Type B pancreatic cell (in vitro differentiated cells): ENCODE data around the gene OPN1SW. TPM values are rescaled to one million over a fixed set of nuclear protein-coding genes. Genes with fewer than 3 reads are reported as not detected.
A peak's percentile ranks its signal among the peaks of the same experiment; 100 is the strongest.

Source experiments
- DNase-seq: peaks from one replicate; pipeline ENCODE4 v3.0.0; 2021; ENCODE audit warnings: mixed read lengths; ENCODE audit not compliant: unreplicated experiment; ENCODE audit errors: extremely low spot score
- H3K27ac Mint-ChIP-seq: 2 replicates; pipeline ENCODE4 v1.8.0; 2021; ENCODE audit warnings: mild to moderate bottlenecking, mixed read lengths
- H3K27me3 Mint-ChIP-seq: 2 replicates; pipeline ENCODE4 v1.8.0; 2021; ENCODE audit warnings: mixed read lengths
- H3K36me3 Mint-ChIP-seq: 2 replicates; pipeline ENCODE4 v1.8.0; 2021; ENCODE audit warnings: mixed read lengths
- H3K4me1 Mint-ChIP-seq: one replicate; pipeline ENCODE4 v1.8.0; 2021; ENCODE audit warnings: mixed read lengths; ENCODE audit not compliant: unreplicated experiment
- H3K4me3 Mint-ChIP-seq: 2 replicates; pipeline ENCODE4 v1.8.0; 2021; ENCODE audit warnings: mild to moderate bottlenecking, mixed read lengths
- H3K9me3 Mint-ChIP-seq: 2 replicates; pipeline ENCODE4 v1.8.0; 2021; ENCODE audit warnings: mixed read lengths
- CTCF ChIP-seq: fragments of 200-600 bp; sonication (generic); conservative IDR thresholded peaks from 2 replicates; pipeline ENCODE4 v1.5.0; 2021; ENCODE audit warnings: antibody characterized with exemption, mild to moderate bottlenecking
- total RNA-seq: library from RNA; stranded (reverse); gene quantifications from 2 replicates; pipeline ENCODE4 v1.2.1, GENCODE V29; 2021; ENCODE audit warnings: low replicate concordance

Gene OPN1SW
- total RNA-seq, 1 donor from 2014 or later = not detected

GRCh38 chr7:128740996-128741395, 34.6 kb downstream of the OPN1SW start:
- peaks cover 4% of the 10 kb centered on the region for H3K9me3 Mint-ChIP-seq
- H3K36me3 Mint-ChIP-seq = peaks cover 13% of the 10 kb centered on the region
- peak overlapping the region; percentile 14 for H3K4me3 Mint-ChIP-seq
- H3K27ac Mint-ChIP-seq = peak overlapping the region; percentile 57
- TF ChIP-seq CTCF = no peak
- peaks cover 3% of the 10 kb centered on the region for H3K27me3 Mint-ChIP-seq
- DNase-seq = no peak
- H3K4me1 Mint-ChIP-seq = peaks cover 29% of the 10 kb centered on the region

- TF ChIP-seq CTCF = no peak
- H3K36me3 Mint-ChIP-seq = peaks cover 9% of the 10 kb centered on the region
- H3K4me1 Mint-ChIP-seq = peaks cover 29% of the 10 kb centered on the region
- H3K9me3 Mint-ChIP-seq = peaks cover 4% of the 10 kb centered on the region
- H3K27me3 Mint-ChIP-seq = peaks cover 6% of the 10 kb centered on the region
- DNase-seq = no peak
- H3K27ac Mint-ChIP-seq = peak overlapping the region; percentile 95
- peak overlapping the region; percentile 98 for H3K4me3 Mint-ChIP-seq
Measured at GRCh38 chr7:128739990-128740682, 35.5 kb downstream of the OPN1SW start.

GRCh38 chr7:128739048-128739962, 36.3 kb downstream of the OPN1SW start, which contains the start of gene CALU:
TSS of gene CALU (plus strand) at chr7:128739359. CDS start at chr7:128748584, 9,225 bp downstream.
- Mint-ChIP-seq H3K4me1 (peaks cover 25% of the 10 kb centered on the region), H3K9me3 (peaks cover 4% of the 10 kb centered on the region), H3K36me3 (peaks cover 6% of the 10 kb centered on the region), H3K4me3 (peak within 1 kb of the TSS; percentile 98), H3K27ac (peak within 1 kb of the TSS; percentile 95), H3K27me3 (peaks cover 8% of the 10 kb centered on the region)
- TF ChIP-seq CTCF = no peak
- peak; percentile 96 for DNase-seq

GRCh38 chr7:128738570-128739047, 37.0 kb downstream of the OPN1SW start:
- H3K36me3 Mint-ChIP-seq = peaks cover 3% of the 10 kb centered on the region
- peak overlapping the region; percentile 98 for H3K4me3 Mint-ChIP-seq
- peaks cover 23% of the 10 kb centered on the region for H3K4me1 Mint-ChIP-seq
- peaks cover 4% of the 10 kb centered on the region for H3K9me3 Mint-ChIP-seq
- H3K27ac Mint-ChIP-seq = peak overlapping the region; percentile 95
- TF ChIP-seq CTCF = no peak
- no peak for DNase-seq
- H3K27me3 Mint-ChIP-seq = peaks cover 8% of the 10 kb centered on the region

GRCh38 chr7:128737867-128738385, 37.7 kb downstream of the OPN1SW start:
- Mint-ChIP-seq H3K27ac (peak overlapping the region; percentile 95), H3K9me3 (peaks cover 4% of the 10 kb centered on the region), H3K36me3 (peaks cover 3% of the 10 kb centered on the region), H3K27me3 (peaks cover 8% of the 10 kb centered on the region), H3K4me1 (peaks cover 23% of the 10 kb centered on the region), H3K4me3 (peak overlapping the region; percentile 98)
- no peak for DNase-seq
- no peak for TF ChIP-seq CTCF
